GM12878 (cell line): Measurements from ENCODE around the gene MPIG6B. TPM values are rescaled to one million over a fixed set of nuclear protein-coding genes. Genes with fewer than 3 reads are reported as not detected.

Source experiments
- ATAC-seq: fragments of 200-7000 bp; cut with Tn5 transposase; 3 replicates; pipeline ENCODE4 v1.9.1; 2020; ENCODE audit warnings: mild to moderate bottlenecking, moderate library complexity
- BruUV-seq: library from RNA; stranded (reverse); fragments of 400-500 nt; replicated peaks from 2 replicates; lab custom pipeline; 2021; lab: Mats Ljungman, UMichigan
- CTCF ChIA-PET: fragments of 300-600 bp; sonication (Branson Sonifier 250); formaldehyde crosslinking; extraction: SDS; loops from one replicate; lab custom pipeline; 2021; ENCODE audit warnings: inconsistent platforms; lab: Yijun Ruan, JAX
- POLR2A ChIA-PET: fragments of 350-600 bp; formaldehyde crosslinking; extraction: SDS; loops from one replicate; lab custom pipeline; 2021; ENCODE audit warnings: inconsistent platforms; lab: Charles Lee
- RAD21 ChIA-PET: fragments of 300-600 bp; sonication (Branson Sonifier 250); formaldehyde crosslinking; loops from one replicate; lab custom pipeline; 2023; ENCODE audit warnings: antibody characterized with exemption; ENCODE audit not compliant: unreplicated experiment; lab: Charles Lee
- SMC1A ChIA-PET: fragments of 300-600 bp; sonication (Branson Sonifier 250); formaldehyde crosslinking; loops from one replicate; lab custom pipeline; 2023; ENCODE audit not compliant: unreplicated experiment, uncharacterized antibody; lab: Charles Lee
- DNase-seq: peaks from one replicate; pipeline ENCODE4 v3.0.0-alpha.2; 2011; ENCODE audit warnings: low read depth, low spot score
- FAIRE-seq: peaks from 3 replicates; lab custom pipeline; 2011; peaks lifted over from hg19 to GRCh38; lab: Jason Lieb, UNC
- H2AFZ ChIP-seq: 2 replicates; pipeline ENCODE4 v1.6.0; 2011; ENCODE audit warnings: low read depth, low read length, control low read depth; ENCODE audit not compliant: control insufficient read depth
- H3K27ac ChIP-seq: 2 replicates; pipeline ENCODE4 v1.5.1; 2011; ENCODE audit warnings: control low read depth; ENCODE audit not compliant: control insufficient read depth, insufficient read depth
- H3K27me3 ChIP-seq, 2 experiments: replicated peaks in 1 of 2; 2 replicates each; pipeline versions ENCODE4 v1.6.0 to v1.6.1; 2011; ENCODE audit warnings: low read length in 1 of 2; ENCODE audit not compliant: control insufficient read depth in 2 of 2, insufficient read depth in 2 of 2
- H3K36me3 ChIP-seq, 2 experiments: 2 replicates each; pipeline ENCODE4 v1.5.1; 2011; ENCODE audit warnings: low read length in 1 of 2; ENCODE audit not compliant: control insufficient read depth in 2 of 2, insufficient read depth in 2 of 2
- H3K4me1 ChIP-seq: 2 replicates; pipeline ENCODE4 v1.6.1; 2011; ENCODE audit warnings: mild to moderate bottlenecking, low read length, moderate library complexity, mixed read lengths; ENCODE audit not compliant: control insufficient read depth, insufficient read depth
- H3K4me2 ChIP-seq: 2 replicates; pipeline ENCODE4 v1.6.0; 2011; ENCODE audit warnings: control low read depth; ENCODE audit not compliant: control insufficient read depth, insufficient read depth
- H3K4me3 ChIP-seq: fragments of 200-600 bp; sonication (generic); 2 replicates; pipeline ENCODE4 v1.5.1; 2016
- H3K79me2 ChIP-seq: 2 replicates; pipeline ENCODE4 v1.6.0; 2011; ENCODE audit warnings: low read length; ENCODE audit not compliant: control insufficient read depth, insufficient read depth
- H3K9ac ChIP-seq: 2 replicates; pipeline ENCODE4 v1.8.0; 2011; ENCODE audit warnings: low read length, control low read depth, mixed read lengths; ENCODE audit not compliant: control insufficient read depth, insufficient read depth
- H3K9me3 ChIP-seq: replicated peaks from 3 replicates; pipeline ENCODE4 v1.5.1; 2011; ENCODE audit warnings: mild to moderate bottlenecking, low read length; ENCODE audit not compliant: control insufficient read depth, insufficient read depth
- H4K20me1 ChIP-seq: 2 replicates; pipeline ENCODE4 v1.6.0; 2011; ENCODE audit not compliant: control insufficient read depth, insufficient read depth
- CBFB ChIP-seq: IDR thresholded peaks from 2 replicates; pipeline ENCODE4 v1.6.1; 2016; ENCODE audit warnings: antibody characterized with exemption, low read depth
- CHD1 ChIP-seq: IDR thresholded peaks from 2 replicates; pipeline ENCODE4 v1.6.1; 2012; ENCODE audit warnings: low read depth, low read length, improper control_type of control experiment
- CHD2 ChIP-seq: IDR thresholded peaks from 2 replicates; pipeline ENCODE4 v1.6.1; 2011; ENCODE audit warnings: low read depth, low read length, improper control_type of control experiment, borderline replicate concordance
- IRF4 ChIP-seq: IDR thresholded peaks from 2 replicates; pipeline ENCODE4 v1.6.1; 2011; ENCODE audit warnings: low read depth, low read length
- NR2C1 ChIP-seq: fragments of 450-650 bp; IDR thresholded peaks from 2 replicates; pipeline ENCODE4 v1.6.1; 2017; ENCODE audit warnings: antibody characterized with exemption, mild to moderate bottlenecking, moderate library complexity
- POU2F2 ChIP-seq: IDR thresholded peaks from 3 replicates; pipeline ENCODE4 v1.6.1; 2011; ENCODE audit warnings: low read depth, mild to moderate bottlenecking, low read length, borderline replicate concordance
- RB1 ChIP-seq: fragments of 450-650 bp; formaldehyde crosslinking; IDR thresholded peaks from 2 replicates; pipeline ENCODE4 v1.6.1; 2017; ENCODE audit warnings: mild to moderate bottlenecking, borderline replicate concordance
- RCOR1 ChIP-seq: conservative IDR thresholded peaks from 2 replicates; pipeline ENCODE4 v1.6.1; 2012; ENCODE audit warnings: low read depth, low read length, improper control_type of control experiment
- SIX5 ChIP-seq: IDR thresholded peaks from 2 replicates; pipeline ENCODE4 v1.6.1; 2011; ENCODE audit warnings: mild to moderate bottlenecking, low read depth, low read length, moderate library complexity; ENCODE audit not compliant: severe bottlenecking
- SMC3 ChIP-seq: IDR thresholded peaks from 2 replicates; pipeline ENCODE4 v1.6.1; 2011; ENCODE audit warnings: low read length, improper control_type of control experiment, borderline replicate concordance
- STAT3 ChIP-seq: IDR thresholded peaks from 2 replicates; pipeline ENCODE4 v1.6.1; 2011; ENCODE audit warnings: low read depth, low read length, improper control_type of control experiment
- SUZ12 ChIP-seq: fragments of 200-600 bp; sonication (generic); IDR thresholded peaks from one replicate; pipeline ENCODE4 v1.6.1; 2018; ENCODE audit warnings: antibody characterized with exemption, mild to moderate bottlenecking; ENCODE audit not compliant: unreplicated experiment
- TCF7 ChIP-seq: IDR thresholded peaks from 2 replicates; pipeline ENCODE4 v1.6.1; 2014; ENCODE audit warnings: antibody characterized with exemption, borderline replicate concordance
- WGBS: methylation state at CpG from one replicate; pipeline ENCODE4 v1.1.6; 2016; ENCODE audit warnings: low lambda C conversion rate; ENCODE audit not compliant: insufficient replicate concordance, insufficient coverage; ENCODE audit errors: missing lambda C conversion rate; 5-methylcytosine and 5-hydroxymethylcytosine counted together
- in situ Hi-C: fragments of 300-500 bp; cut with MboI; formaldehyde crosslinking; loops from 9 replicates; pipeline ENCODE4 v1.14.3; 2018; ENCODE audit warnings: mixed read lengths
- intact Hi-C: fragments of 100-400 bp; cut with micrococcal nuclease; formaldehyde crosslinking; loops from one replicate; pipeline ENCODE4 v1.14.2; 2022; ENCODE audit not compliant: unreplicated experiment
- polyA plus RNA-seq, 11 experiments: library from polyadenylated mRNA; depleted of rRNA in 4 of 11; unstranded in 6 of 11; stranded (reverse) in 5 of 11; fragments of >200 nt; fragmentation: Nextera tagmentation in 4 of 11; fragmentation: Illumina TruSeq in 1 of 11; extraction: Ambion mirVana in 4 of 11; extraction: Trizol in 1 of 11; gene quantifications; 1 replicate in 1 of 11; 2 replicates in 10 of 11; pipeline versions ENCODE4 v1.2.1 to v1.2.3, GENCODE V29; 2011 to 2016; ENCODE audit warnings: inconsistent platforms in 2 of 11, missing spikeins in 2 of 11, low read depth in 1 of 11
- total RNA-seq, 4 experiments: library from RNA; depleted of rRNA in 3 of 4; stranded (reverse); fragments of >200 nt in 3 of 4; fragmentation: Illumina TruSeq in 1 of 4; extraction: Trizol in 1 of 4; gene quantifications; 2 replicates each; pipeline versions ENCODE4 v1.2.1 to v1.2.3, GENCODE V29; 2013 to 2021
- TF ChIP-seq, protein P1 (sequence below): fragments of 450-650 bp; conservative IDR thresholded peaks from 2 replicates; pipeline ENCODE4 v1.6.1; 2017; ENCODE audit warnings: mild to moderate bottlenecking, moderate library complexity
- TF ChIP-seq, protein P2 (sequence below): fragments of 450-650 bp; IDR thresholded peaks from 2 replicates; pipeline ENCODE4 v1.6.1; 2017; ENCODE audit warnings: mild to moderate bottlenecking, moderate library complexity

The MPIG6B gene
- total and polyA plus RNA-seq, 10 of the 15 experiments (the other 5 are each of a cell fraction or from before 2014, with no cell fraction given) = not detected

DNA sequence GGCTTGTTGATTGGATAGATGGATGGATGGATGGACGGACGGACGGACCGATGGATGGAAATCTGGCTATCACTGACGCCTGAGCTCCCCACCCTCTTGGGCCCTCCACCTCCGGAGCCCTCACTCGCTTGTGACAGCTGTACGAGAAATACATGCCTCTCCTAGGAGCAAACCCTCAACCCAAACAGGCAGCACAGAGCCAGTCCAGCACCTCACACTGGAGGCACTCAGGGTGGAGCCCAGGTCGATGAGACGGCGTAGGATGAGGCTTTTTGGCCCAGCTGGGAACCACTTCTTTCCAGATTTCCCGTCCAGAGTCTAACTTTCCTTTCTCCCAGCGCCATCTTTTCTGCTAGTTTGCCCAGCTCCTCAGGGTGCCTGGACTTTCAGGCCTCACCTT lies 39.6 kb upstream of the MPIG6B start:
- 98% methylated on average over 13 of the region's 13 CpGs for WGBS

More for the DNA sequence above, 39.6 kb upstream of the MPIG6B start:
- Histone ChIP-seq H3K36me3 (peaks cover 4 to 13% of the 10 kb centered on the region in 2 experiments; a peak in 3 of 4 replicates), H3K79me2 (no peaks in the 10 kb centered on the region)
- RAD21 ChIA-PET = no interaction called here
- TF ChIP-seq SUZ12 (no peak), RB1 (no peak), TCF7 (no peak), CHD1 (no peak), CHD2 (no peak), STAT3 (no peak), IRF4 (no peak), NR2C1 (no peak), CBFB (no peak), RCOR1 (no peak), SIX5 (no peak), SMC3 (no peak), POU2F2 (no peak)
- TF ChIP-seq, protein P1, sequence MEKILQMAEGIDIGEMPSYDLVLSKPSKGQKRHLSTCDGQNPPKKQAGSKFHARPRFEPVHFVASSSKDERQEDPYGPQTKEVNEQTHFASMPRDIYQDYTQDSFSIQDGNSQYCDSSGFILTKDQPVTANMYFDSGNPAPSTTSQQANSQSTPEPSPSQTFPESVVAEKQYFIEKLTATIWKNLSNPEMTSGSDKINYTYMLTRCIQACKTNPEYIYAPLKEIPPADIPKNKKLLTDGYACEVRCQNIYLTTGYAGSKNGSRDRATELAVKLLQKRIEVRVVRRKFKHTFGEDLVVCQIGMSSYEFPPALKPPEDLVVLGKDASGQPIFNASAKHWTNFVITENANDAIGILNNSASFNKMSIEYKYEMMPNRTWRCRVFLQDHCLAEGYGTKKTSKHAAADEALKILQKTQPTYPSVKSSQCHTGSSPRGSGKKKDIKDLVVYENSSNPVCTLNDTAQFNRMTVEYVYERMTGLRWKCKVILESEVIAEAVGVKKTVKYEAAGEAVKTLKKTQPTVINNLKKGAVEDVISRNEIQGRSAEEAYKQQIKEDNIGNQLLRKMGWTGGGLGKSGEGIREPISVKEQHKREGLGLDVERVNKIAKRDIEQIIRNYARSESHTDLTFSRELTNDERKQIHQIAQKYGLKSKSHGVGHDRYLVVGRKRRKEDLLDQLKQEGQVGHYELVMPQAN = no peak
- TF ChIP-seq, protein P2, sequence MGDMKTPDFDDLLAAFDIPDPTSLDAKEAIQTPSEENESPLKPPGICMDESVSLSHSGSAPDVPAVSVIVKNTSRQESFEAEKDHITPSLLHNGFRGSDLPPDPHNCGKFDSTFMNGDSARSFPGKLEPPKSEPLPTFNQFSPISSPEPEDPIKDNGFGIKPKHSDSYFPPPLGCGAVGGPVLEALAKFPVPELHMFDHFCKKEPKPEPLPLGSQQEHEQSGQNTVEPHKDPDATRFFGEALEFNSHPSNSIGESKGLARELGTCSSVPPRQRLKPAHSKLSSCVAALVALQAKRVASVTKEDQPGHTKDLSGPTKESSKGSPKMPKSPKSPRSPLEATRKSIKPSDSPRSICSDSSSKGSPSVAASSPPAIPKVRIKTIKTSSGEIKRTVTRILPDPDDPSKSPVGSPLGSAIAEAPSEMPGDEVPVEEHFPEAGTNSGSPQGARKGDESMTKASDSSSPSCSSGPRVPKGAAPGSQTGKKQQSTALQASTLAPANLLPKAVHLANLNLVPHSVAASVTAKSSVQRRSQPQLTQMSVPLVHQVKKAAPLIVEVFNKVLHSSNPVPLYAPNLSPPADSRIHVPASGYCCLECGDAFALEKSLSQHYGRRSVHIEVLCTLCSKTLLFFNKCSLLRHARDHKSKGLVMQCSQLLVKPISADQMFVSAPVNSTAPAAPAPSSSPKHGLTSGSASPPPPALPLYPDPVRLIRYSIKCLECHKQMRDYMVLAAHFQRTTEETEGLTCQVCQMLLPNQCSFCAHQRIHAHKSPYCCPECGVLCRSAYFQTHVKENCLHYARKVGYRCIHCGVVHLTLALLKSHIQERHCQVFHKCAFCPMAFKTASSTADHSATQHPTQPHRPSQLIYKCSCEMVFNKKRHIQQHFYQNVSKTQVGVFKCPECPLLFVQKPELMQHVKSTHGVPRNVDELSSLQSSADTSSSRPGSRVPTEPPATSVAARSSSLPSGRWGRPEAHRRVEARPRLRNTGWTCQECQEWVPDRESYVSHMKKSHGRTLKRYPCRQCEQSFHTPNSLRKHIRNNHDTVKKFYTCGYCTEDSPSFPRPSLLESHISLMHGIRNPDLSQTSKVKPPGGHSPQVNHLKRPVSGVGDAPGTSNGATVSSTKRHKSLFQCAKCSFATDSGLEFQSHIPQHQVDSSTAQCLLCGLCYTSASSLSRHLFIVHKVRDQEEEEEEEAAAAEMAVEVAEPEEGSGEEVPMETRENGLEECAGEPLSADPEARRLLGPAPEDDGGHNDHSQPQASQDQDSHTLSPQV = no peak
- TF ChIP-seq, all 136 proteins: peak for 0
- in situ Hi-C loops (no loop called here), intact Hi-C loops (loop anchor here (5.0 kb wide), 1 partner anchor 49 kb away; no protein-coding TSS in a partner anchor)
- POLR2A ChIA-PET = no interaction called here
- SMC1A ChIA-PET = interaction anchor here (1.4 kb wide), 1 partner anchor 129 kb away, joined by 3 read pairs; no protein-coding TSS in a partner anchor
- CTCF ChIA-PET = interaction anchor here (0.7 kb wide), 1 partner anchor 86 kb away, joined by 3 read pairs; no protein-coding TSS in a partner anchor
- H2AFZ ChIP-seq = no peak overlapping the region
- no peak overlapping the region for H3K9ac ChIP-seq
- H3K4me1 ChIP-seq = peaks cover 3% of the 10 kb centered on the region; the same call in 1 of the 2 replicates
- H3K4me2 ChIP-seq = no peak overlapping the region
- no peak for DNase-seq
- no peaks in the 10 kb centered on the region for H3K9me3 ChIP-seq
- BruUV-seq = no TSS peak
- H4K20me1 ChIP-seq = no peaks in the 10 kb centered on the region
- no peaks in the 10 kb centered on the region for H3K27me3 ChIP-seq
- no peak overlapping the region for H3K27ac ChIP-seq
- no peak for ATAC-seq
- no peak overlapping the region for H3K4me3 ChIP-seq
- no peak for FAIRE-seq
